Hepatocyte (in vitro differentiated cells): ENCODE results near the gene TUBAL3.

Experiments used
- CTCF ChIP-seq: fragments of 200-600 bp; sonication (generic); IDR thresholded peaks from 2 replicates; pipeline ENCODE4 v1.5.1; 2016; ENCODE audit warnings: antibody characterized with exemption, mild to moderate bottlenecking; ENCODE audit not compliant: poor library complexity
- EZH2 ChIP-seq: fragments of 200-600 bp; sonication (generic); IDR thresholded peaks from 2 replicates; pipeline ENCODE4 v1.6.1; 2016; ENCODE audit warnings: antibody characterized with exemption, mild to moderate bottlenecking, borderline replicate concordance
- EZH2phosphoT487 ChIP-seq: fragments of 200-600 bp; sonication (generic); IDR thresholded peaks from one replicate; pipeline ENCODE4 v1.6.1; 2018; ENCODE audit warnings: antibody characterized with exemption, mild to moderate bottlenecking, low read depth, moderate library complexity; ENCODE audit not compliant: unreplicated experiment, severe bottlenecking

GRCh38 chr10:5404208-5405041 lies at the start of gene TUBAL3:
- no peak for TF ChIP-seq CTCF
- TF ChIP-seq EZH2phosphoT487: no peak
- TF ChIP-seq EZH2: no peak
